ENCODE data around the gene NR2C2AP. TPM values are rescaled to one million over a fixed set of nuclear protein-coding genes. Genes with fewer than 3 reads are reported as not detected.
A peak's percentile ranks its signal among the peaks of the same experiment; 100 is the strongest.

Gene NR2C2AP
- total and polyA plus RNA-seq, 2 donors (not counting 3 experiments of a cell fraction or from before 2014, with no cell fraction given) = 11.9 to 17.5 TPM

DNA sequence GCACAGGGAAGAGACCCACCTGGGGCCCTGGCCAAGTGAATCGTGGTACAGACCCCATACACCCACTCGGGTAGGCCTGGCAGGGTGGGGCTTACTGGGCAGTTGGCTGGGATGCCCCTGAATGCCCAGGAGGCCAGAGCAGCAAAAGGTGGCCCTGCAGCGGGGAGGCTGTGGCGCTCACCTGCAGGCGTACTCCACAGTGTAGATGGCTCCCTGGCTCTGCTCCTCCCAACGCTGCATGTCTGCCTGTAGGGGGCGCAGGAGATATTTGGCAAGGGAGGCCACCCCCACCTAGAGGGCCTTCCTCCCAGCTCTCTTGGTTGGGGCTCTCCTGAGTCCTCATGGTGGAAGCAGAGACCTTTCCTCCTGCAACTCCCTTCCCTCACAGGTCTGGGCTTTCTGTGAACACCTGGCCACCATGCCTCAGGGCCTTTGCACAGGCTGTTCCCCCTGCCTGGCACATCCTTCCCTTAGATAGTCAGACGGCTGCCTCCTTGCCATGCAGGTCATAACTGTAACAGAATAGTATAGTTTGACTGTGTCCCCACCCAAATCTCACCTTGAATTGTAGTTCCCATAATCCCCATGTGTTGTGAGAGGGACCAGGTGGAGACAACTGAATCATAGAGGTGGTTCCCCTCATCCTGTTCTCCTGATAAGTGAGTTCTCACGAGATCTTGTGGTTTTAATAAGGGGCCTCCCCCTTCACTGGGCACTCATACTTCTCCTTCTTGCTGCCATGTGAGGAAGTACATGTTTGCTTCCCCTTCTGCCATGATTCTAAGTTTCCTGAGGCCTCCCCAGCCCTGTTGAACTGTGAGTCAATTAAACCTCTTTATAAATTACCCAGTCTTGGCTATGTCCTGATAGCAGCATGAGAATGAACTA, 17.1 kb downstream of the NR2C2AP start:
- Histone ChIP-seq H3K36me3 (ENCODE audit: control insufficient read depth in 2 of 2, extremely low read depth in 1 of 2, insufficient read depth in 2 of 2, low read length in 2 of 2) (no peaks in the 10 kb centered on the region), H3K4me2 (ENCODE audit: insufficient read depth, low read length) (no peak overlapping the region), H3K9me3 (replicated peaks; ENCODE audit: control insufficient read depth, insufficient read depth, low read length) (no peaks in the 10 kb centered on the region), H3K79me2 (ENCODE audit: control insufficient read depth, insufficient read depth, low read length) (peaks cover 11% of the 10 kb centered on the region), H3K9me1 (replicated peaks; ENCODE audit: control insufficient read depth, extremely low read depth, insufficient read depth, low read length) (no peaks in the 10 kb centered on the region), H3K9ac (replicated peaks; ENCODE audit: extremely low read depth, insufficient read depth, low read length) (no peak overlapping the region), H3K27ac (ENCODE audit: insufficient read depth, low read depth, low read length) (no peak overlapping the region), H4K20me1 (replicated peaks; ENCODE audit: control insufficient read depth, extremely low read depth, insufficient read depth, low read length) (no peaks in the 10 kb centered on the region), H3K4me1 (ENCODE audit: control insufficient read depth, extremely low read depth, insufficient read depth, low read length) (peaks cover 5% of the 10 kb centered on the region), H2AFZ (ENCODE audit: low read depth, low read length) (no peak overlapping the region), H3K27me3 (ENCODE audit: control insufficient read depth in 2 of 2, insufficient read depth in 2 of 2, low read length in 2 of 2) (no peaks in the 10 kb centered on the region), H3K4me3 (replicated peaks in 1 of 3; ENCODE audit: insufficient read depth in 1 of 3, low read depth in 1 of 3, low read length in 3 of 3) (no peak overlapping the region)
- BruUV-seq (replicated peaks) = no TSS peak
- ChIA-PET CTCF (interaction anchor here (2.5 kb wide), 1 partner anchor 157 kb away, joined by 16 read pairs; no protein-coding TSS in a partner anchor), POLR2A (no interaction called here)
- intact Hi-C loops (cut with micrococcal nuclease) = loop anchor here (1.0 kb wide), 1 partner anchor 156 kb away; no protein-coding TSS in a partner anchor
- TF ChIP-seq, protein P1, sequence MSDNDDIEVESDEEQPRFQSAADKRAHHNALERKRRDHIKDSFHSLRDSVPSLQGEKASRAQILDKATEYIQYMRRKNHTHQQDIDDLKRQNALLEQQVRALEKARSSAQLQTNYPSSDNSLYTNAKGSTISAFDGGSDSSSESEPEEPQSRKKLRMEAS (IDR thresholded peaks at IDR 0.05; ENCODE audit: insufficient read depth, insufficient read length) = no peak
- TF ChIP-seq JUN (IDR thresholded peaks at IDR 0.05; ENCODE audit: borderline replicate concordance, insufficient read depth, insufficient read length, low read depth) (no peak), GATA2 (IDR thresholded peaks at IDR 0.05; ENCODE audit: insufficient read depth, insufficient read length, low read depth, low read length) (no peak), EZH2 (IDR thresholded peaks at IDR 0.05; ENCODE audit: borderline replicate concordance, low read depth, low read length, severe bottlenecking) (no peak), FOS (IDR thresholded peaks at IDR 0.05; ENCODE audit: borderline replicate concordance, insufficient read depth, low read length) (no peak), POLR2A (IDR thresholded peaks at IDR 0.05; ENCODE audit: low read depth, low read length) (no peak), MYC (IDR thresholded peaks at IDR 0.05; ENCODE audit: low read depth, low read length) (no peak), POLR2AphosphoS5 (IDR thresholded peaks at IDR 0.05; ENCODE audit: insufficient read depth, low read depth, low read length) (no peak)
- TF ChIP-seq, protein P2, sequence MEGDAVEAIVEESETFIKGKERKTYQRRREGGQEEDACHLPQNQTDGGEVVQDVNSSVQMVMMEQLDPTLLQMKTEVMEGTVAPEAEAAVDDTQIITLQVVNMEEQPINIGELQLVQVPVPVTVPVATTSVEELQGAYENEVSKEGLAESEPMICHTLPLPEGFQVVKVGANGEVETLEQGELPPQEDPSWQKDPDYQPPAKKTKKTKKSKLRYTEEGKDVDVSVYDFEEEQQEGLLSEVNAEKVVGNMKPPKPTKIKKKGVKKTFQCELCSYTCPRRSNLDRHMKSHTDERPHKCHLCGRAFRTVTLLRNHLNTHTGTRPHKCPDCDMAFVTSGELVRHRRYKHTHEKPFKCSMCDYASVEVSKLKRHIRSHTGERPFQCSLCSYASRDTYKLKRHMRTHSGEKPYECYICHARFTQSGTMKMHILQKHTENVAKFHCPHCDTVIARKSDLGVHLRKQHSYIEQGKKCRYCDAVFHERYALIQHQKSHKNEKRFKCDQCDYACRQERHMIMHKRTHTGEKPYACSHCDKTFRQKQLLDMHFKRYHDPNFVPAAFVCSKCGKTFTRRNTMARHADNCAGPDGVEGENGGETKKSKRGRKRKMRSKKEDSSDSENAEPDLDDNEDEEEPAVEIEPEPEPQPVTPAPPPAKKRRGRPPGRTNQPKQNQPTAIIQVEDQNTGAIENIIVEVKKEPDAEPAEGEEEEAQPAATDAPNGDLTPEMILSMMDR (IDR thresholded peaks at IDR 0.05; ENCODE audit: extremely low read depth in 1 of 2, insufficient read depth in 1 of 2, low read depth in 1 of 2, low read length in 2 of 2) = peak; percentile 71 to 80
- DNase-seq (ENCODE audit: low read depth, low spot score) (peak; percentile 15), FAIRE-seq (no peak)
- dilution Hi-C loops (cut with MboI; ENCODE audit: extremely low pct_ligation_motif_present, low sequenced_read_pairs) = no loop called here
